Activated T-cell treated with anti-CD3 and anti-CD28 coated beads, Interleukin-2, amount 50 U/mL, for 1 hour (primary cell): ENCODE measurements around the gene E2F1.
"Not testable (repeated sequence)": the region's sequence is repeated elsewhere in the genome, so short reads cannot be mapped to it uniquely, and the experiment has no call there.

ENCODE experiments used
- DNase-seq: peaks from one replicate; pipeline ENCODE4 v3.0.0-alpha.2; 2020

The E2F1 gene

DNA sequence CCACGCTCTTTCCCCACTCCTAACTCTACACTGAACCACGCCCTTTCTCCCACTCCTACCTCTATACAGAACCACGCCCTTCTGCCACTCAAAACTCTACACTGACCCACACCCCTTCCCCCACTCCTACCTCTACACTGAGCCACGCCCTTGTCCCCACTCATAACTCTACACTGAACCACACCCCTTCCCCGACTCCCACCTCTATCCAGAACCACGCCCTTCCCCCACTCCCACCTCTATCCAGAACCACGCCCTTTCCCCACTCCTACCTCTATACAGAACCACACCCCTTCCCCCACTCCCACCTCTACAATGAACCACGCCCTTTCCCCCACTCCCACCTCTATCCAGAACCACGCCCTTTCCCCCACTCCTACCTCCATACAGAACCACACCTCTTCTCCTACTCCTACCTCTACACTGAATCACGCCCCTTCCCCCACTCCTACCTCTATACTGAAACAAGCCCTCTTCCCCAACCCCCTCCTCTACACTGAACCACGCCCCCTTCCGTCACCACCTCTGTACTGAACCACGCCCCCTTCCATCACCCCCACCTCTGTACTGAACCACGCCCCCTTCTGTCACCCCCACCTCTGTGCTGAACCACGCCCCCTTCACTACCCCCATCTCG lies 23.8 kb upstream of the E2F1 start:
- no peak for DNase-seq

DNA sequence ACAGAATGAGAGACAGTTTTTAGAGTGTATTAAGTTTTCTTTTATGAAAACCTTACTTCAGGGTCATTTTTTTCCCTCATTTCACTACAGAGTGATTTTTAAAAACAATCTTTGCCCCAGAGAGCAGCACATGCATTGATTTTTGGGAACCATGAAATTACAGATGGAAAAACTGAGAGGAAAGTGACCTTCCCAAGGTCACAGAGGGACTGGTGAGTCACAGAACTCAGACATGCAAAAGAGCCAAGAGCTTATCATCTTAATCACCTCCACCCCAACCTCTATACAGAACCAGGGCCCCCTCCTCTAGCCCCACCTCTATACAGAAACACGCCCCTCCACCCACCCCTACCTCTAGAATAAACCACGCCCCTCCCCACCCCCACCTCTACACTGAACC lies 23.2 kb upstream of the E2F1 start:
- no peak for DNase-seq

DNA sequence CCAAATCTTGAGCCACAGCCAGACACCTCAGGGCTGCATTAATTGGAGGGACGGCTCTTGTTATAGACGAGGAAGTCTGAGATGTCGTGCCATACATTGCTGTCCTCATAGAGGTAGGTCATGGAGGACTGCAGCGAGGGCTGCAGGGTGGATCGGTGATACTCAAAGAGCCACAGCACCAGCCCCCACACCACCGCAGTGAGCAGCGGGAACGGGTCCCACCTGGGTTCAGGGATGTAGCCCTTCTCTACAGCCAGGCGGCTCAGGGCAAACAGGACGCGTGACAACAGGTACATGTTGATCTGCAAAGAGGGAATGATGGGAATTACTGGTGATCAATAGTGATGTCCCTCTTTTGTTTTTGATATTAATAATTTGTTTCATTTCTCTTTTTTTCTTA lies 21.5 kb upstream of the E2F1 start:
- no peak for DNase-seq

DNA sequence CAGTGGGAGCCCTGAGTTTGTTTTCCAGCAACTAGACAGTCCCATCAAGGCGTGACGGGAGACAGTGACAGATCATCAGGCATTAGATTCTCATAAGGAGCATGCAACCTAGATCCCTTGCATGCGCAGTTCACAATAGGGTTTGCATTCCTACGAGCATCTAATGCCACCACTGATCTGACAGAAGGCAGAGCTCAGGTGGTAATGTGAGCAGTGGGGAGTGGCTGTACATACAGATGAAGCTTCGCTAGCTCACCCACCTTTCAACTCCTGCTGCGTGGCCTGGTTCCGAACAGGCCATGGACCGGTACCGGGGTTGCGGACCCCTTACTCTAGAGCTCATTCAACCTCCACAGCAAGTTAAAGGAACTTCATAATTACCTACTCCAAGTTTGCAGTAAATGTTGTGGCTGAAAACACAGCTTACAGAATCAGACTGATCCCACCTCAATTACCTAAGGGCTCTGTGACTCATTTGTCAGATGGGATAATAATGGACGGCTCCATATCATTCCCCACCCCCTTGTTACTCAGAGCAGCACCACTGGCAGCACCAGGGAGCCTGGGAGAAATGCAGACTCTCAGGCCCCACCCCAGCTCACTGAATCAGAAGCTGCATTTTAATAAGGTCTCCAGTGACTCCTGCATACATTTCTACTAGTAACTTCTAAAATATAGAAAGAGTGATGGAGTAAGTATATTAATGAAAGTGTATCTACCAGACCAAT lies 18.2 kb upstream of the E2F1 start:
- DNase-seq: no peak

DNA sequence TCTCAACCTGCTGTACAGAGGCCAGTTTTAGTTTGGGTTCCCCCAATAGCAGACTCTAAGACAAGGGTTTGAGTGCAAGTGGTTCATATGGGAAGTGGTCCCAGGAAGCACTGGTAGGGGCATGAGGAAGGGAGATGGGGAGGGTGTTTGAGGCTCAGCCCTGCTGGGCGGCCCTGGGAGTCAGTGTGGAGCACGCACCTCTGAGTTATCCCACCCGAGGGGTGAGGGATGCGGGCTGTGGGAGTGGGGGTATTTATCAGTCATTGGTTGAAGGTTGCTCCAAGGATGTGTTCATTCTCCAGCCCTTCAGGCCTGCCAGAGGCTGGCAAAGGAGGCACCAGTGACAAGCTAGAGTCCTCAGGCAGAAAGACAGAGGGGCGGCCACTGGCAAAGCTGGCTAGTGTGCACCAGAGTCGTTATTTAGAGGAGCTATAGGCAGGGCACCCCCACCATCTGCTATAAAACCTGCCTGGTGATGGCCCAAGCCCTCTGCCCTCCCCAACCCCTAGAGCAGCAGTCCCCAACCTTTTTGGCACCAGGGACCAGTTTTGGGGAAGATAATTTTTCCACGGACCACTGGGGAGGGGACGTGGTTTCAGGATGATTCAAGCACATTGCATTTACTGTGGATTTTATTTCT lies 17.4 kb upstream of the E2F1 start:
- no peak for DNase-seq

DNA sequence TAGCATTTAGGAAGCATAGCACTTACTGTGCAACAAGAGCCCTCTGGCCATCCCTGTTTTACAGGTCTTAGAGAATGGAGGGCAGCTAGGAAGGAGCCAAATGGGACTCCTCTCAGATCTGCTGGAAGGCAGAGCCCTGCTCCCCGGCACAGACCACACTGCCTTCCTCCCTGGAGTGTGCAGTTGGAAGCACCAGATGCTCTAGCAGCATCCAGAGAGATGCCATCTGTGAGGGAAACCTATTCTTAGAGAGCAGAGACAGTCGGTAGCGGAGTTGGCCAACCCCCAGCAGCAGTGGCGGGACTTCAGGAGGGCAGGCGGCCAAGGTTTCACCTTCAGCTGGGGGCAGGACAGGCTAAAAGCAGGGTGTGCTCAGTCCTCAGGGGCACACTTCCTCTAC lies 16.7 kb upstream of the E2F1 start:
- no peak for DNase-seq

DNA sequence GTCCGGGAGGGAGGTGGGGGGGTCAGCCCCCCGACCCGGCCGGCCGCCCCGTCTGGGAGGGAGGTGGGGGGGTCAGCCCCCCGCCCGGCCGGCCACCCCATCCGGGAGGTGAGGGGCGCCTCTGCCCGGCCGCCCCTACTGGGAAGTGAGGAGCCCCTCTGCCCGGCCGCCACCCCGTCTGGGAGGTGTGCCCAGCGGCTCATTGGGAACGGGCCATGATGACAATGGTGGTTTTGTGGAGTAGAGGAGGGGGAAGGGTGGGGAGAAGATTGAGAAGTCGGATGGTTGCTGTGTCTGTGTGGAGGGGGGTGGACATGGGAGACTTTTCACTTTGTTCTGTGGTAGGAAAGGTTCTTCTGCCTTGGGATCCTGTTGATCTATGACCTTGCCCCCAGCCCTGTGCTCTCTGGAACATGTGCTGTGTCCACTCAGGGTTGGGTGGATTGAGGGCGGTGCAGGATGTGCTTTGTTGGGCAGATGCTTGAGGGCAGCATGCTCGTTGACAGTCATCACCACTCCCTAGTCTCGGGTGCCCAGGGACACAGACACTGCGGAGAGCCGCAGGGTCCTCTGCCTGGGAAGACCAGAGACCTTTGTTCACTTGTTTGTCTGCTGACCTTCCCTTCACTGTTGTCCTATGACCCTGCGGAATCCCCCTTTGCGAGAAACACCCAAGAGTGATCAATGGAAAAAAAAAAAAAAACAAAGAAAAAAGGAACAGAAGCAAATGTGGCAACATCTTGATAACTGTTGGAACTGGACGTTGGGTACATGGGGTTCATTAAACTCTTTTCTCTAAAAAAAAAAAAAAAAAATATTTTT lies 15.7 kb upstream of the E2F1 start:
- DNase-seq: no peak

DNA sequence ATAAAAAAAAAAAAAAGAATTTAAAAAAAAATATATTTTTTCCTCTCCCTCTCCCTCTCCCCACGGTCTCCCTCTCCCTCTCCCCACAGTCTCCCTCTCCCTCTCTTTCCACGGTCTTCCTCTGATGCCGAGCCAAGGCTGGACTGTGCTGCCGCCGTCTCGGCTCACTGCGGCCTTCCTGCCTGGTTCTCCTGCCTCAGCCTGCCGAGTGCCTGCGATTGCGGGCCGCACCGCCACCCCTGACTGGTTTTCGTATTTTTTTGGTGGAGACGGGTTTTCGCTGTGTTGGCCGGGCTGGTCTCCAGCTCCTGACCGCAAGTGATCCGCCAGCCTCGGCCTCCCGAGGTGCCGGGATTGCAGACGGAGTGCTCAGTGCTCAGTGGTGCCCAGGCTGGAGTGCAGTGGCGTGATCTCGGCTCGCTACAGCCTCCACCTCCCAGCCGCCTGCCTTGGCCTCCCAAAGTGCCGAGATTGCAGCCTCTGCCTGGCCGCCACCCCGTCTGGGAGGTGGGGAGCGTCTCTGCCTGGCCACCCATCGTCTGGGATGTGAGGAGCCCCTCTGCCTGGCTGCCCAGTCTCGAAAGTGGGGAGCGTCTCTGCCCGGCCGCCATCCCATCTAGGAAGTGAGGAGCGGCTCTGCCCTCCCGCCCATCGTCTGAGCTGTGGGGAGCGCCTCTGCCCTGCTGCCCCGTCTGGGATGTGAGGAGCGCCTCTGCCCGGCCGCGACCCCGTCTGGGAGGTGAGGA lies 14.7 kb upstream of the E2F1 start:
- not testable (repeated sequence) for DNase-seq

DNA sequence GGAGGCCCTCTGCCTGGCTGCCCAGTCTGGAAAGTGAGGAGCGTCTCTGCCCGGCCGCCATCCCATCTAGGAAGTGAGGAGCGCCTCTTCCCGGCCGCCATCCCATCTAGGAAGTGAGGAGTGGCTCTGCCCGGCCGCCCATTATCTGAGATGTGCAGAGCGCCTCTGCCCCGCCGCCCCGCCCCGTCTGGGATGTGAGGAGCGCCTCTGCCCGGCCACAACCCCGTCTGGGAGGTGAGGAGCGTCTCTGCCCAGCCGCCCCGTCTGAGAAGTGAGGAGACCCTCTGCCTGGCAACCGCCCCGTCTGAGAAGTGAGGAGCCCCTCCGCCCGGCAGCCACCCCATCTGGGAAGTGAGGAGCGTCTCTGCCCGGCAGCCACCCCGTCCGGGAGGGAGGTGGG lies 12.8 kb upstream of the E2F1 start:
- DNase-seq: not testable (repeated sequence)

DNA sequence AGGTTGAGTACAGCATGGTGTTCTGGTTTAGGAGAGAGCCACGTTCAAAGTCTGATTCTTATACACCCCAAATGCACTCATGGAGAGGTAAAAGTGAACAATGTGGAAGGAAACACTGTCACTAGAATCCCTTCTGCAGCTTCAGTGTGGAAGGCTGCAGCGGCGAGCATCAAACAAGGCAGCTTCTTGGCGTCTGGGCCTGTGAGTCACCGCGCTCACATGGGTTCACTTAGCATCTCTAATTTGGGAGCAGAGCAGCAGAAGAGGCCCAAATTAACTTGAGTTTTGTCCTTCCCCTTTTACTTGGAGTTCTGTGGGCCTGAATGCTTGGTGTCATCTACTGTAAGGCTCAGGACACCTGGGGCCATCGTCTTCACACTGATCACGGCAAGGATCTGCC lies 10.9 kb upstream of the E2F1 start:
- DNase-seq: no peak

DNA sequence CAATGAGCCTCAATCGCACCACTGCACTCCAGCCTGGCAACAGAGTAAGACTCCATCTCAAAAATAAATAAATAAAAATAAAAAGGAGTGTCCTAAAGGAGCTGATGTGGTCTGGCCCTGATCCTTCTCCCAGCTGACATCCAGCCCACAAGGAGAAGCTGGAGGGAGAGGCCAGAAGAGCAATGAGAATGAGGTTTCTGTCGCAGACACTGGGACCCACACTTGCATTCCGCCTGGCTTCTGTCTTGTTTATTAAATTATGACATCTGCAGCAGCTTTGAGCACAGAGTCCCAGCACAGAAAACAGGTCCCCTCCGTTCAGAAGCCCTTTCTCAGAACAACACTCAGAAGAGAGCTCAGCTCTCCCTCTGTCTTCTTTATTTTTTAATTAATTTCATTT lies 10.3 kb upstream of the E2F1 start:
- DNase-seq: no peak

DNA sequence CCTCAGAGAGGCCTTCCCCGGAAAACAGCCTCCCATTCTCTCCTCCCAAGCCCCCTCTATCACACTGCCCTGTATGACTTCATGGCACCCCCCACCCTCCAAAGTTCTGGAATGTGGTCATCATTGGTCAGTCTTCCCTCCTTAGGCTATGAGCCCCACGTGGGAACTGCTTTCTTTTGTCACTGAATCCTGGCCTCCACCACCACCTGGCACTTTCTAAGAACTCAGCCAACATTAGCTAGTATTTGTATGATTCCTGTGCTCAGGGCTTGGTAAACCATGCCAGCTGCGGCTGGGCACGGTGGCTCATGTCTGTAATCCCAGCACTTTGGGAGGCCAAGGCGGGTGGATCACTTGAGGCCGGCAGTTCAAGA lies 8.4 kb upstream of the E2F1 start:
- no peak for DNase-seq

DNA sequence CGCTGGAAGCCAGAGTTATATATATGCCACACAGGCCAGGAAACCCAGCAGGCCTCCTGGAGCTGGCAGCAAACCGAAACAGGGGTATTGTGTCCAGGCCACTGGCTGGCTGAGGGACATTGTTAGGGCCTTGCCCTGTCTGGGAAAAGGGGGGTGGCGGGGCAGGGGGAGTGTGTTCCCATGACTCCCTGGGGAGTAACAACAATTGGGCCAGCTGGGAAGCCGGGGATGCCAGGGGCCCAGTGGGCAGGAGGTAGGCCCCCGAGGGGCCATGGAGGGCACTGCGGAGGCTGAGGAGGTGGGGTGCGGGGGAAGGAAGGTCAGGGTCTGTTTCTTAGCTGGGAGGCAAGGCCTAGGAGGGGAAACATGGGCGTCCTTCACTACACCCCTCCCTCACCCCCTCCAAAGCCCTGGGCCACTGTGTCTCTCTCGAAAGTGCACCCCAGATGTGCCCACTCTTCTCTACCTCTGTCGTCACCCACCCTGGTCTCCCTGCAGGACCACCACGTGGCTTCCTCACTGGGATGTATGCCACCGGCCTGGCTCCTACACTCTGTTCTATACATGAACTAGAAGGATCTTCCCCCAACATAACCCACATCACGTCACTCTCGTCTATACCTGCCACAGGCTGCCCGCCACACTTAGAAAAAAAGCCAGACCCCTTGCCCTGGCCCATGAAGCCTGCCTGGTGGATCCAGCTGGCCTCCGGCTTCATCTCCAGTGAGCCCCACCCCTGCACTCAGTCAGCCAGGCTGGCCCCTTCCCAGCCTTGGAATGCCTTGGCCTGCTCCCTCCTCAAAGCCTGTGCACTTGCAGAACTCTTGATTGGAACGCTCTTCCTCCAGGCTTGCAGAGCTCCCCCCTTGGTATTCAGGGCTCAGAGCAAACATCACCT lies 7.8 kb upstream of the E2F1 start:
- DNase-seq: no peak

DNA sequence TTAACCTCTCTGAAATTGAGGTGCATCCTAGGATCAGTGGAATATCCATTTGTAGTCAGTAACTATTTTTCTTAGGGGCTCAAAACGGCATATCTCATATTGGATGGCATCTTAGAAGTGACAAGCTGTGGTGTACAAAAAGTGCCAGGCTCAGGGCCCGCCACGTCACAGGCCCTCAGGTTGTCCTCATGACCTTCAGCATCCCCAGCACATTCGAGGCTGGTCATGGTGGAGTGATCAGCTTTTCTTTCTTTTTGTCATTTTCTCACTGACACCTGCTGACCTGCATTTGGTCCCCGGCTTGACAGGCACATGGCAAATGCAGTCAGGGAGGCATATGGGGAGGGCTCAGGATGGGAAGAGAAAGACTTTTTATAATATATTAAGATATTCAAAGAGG lies 7.1 kb upstream of the E2F1 start:
- no peak for DNase-seq

DNA sequence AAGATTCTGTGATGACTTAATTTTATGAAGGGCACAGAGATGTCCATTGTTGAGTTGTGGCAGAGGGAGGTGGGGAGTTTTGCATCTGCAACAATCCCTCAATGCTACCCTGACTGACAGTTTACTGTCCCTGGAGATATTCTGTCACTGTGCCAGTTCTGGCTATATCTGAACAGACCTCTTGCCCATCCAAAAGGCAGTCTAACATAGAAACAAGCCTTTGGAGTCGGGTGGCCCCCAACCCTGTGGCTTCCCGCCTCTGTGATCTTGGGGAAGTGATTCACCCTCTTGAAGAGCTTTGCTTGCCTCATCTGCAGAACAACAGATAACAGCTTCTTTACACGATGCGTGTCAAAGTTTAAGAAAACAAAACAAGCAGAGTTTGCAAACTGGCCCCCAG lies 3.8 kb upstream of the E2F1 start:
- DNase-seq: peak; percentile 64

DNA sequence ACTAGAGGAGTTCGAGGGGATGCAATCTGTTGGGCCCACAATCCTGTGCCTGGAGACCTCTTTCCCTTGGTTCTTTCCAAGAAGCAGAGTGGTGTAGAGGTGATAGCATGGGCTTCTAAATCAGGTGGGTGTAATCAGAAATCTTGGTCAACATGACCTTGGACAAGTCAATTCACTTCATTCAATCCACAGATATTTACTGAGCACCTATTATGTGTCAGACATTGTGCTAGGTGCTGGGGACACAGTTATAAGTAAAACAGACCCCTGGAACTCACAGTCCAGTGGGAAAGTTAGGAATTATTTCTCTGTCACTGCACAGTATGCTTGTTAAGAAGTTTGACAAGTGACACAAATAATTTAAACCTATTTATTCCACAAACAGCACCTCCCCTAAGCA lies 3.3 kb upstream of the E2F1 start:
- no peak for DNase-seq

DNA sequence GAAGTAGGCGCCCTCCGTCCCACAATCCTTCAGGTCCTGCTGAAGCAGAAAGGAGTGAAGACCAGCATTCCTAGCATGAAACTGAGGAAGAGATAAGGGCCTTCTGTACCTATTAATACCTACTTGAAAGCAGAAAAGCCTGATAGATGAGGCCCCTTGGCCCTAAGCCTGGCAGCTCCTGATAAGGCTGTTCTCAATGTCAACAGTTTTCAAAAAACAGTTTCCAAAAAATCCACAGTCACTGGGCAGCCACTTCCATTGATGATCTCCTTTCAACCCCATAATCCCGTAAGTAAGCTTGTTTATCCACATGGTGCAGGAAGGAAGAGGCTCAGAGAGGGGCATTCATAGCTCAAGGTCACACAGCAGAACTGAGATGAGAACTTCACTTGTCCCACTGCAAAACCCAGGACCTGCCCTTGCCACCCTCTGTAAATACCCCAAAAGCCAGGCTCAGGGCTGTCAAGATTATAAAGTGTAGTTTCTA lies 2.8 kb upstream of the E2F1 start:
- no peak for DNase-seq

DNA sequence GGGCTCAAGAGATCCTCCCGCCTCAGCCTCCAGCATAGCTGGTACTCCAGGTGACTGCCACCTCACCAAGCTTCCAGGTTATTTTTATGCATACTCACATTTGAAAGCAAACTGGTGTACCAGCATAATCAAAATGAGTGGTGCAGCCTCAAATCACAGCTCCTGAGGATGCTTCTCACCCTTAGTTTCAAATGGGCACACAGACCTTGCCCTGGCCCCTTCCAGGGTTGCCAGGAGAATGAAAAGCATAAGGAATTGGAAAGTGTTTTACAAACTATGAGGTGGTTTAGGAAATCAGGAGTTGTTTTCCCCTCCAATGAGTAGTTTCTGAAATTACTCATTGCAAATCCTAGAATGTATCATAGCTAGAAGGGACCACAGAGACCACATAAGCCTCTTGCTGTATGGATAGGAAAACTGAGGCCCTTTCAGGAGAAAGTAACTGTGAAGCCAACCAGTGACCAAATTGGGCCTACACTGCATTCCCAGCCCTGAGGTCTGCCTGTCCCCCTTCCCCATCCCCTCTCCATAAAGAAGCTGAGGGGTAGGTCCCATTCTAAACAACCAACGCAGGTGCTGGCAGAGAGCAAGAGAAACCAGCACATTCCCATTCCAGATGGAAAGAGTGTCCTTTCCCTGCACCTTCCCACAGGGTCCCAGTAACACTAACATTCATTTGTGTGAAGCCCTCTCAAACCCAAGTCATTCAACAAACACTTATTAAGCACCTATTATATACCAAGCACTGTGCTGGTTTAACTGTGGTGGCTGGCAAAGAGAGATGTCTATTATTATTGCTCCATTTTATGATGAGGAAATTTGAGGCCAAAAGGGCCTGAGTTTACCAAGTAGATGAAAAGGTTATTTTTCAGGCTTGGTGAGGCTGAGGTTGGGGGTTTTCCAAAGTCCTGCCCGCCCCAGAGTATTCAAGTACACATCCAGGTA lies 2.1 kb upstream of the E2F1 start:
- DNase-seq: no peak

DNA sequence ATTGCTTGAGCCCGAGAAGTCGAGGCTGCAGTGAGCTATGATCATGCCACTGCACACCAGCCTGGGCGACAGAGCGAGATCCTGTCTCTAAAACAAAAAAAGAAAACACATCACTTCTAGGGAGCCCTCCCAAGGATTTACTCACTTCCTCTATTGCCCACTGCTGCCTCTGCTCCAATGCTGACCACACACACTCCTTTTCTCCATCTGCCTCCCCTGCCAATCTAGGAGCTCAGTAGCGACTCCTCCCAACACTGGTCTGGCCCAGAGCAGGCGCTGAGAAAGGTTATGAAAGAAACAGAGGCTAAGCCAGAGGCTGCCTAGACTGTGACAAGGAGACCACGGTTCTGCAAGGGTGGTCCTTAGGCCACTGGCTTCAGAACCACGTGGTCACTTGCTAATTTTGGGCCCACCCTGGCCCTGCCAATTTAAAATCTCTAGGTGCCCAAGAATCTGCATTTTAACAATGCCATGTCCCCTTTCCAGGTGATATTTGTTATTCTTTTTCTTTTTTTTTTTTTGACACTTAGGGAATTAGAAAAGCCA lies 1.3 kb upstream of the E2F1 start:
- no peak for DNase-seq

DNA sequence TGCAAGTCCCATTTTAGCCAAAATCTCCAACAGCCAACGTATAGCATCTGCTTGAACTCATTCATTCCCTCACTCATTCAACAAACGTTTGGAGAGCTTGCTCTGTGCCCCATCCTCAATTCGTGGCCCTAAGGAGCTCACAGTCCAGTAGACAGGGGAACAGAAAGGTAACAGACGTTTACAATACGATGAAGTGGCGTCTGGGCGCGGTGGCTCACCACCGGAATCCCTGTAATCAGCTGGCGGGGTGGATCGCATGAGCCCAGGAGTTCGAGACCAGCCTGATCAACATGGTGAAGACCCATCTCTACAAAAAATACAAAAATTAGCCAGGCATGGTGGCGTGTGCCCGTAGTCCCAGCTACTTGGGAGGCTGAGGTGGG lies 790 bp upstream of the E2F1 start:
- DNase-seq: no peak
